ENCODE results near the gene MYO3B.

- TF ChIP-seq, protein P1, sequence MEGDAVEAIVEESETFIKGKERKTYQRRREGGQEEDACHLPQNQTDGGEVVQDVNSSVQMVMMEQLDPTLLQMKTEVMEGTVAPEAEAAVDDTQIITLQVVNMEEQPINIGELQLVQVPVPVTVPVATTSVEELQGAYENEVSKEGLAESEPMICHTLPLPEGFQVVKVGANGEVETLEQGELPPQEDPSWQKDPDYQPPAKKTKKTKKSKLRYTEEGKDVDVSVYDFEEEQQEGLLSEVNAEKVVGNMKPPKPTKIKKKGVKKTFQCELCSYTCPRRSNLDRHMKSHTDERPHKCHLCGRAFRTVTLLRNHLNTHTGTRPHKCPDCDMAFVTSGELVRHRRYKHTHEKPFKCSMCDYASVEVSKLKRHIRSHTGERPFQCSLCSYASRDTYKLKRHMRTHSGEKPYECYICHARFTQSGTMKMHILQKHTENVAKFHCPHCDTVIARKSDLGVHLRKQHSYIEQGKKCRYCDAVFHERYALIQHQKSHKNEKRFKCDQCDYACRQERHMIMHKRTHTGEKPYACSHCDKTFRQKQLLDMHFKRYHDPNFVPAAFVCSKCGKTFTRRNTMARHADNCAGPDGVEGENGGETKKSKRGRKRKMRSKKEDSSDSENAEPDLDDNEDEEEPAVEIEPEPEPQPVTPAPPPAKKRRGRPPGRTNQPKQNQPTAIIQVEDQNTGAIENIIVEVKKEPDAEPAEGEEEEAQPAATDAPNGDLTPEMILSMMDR (IDR thresholded peaks at IDR 0.05), result no peak
- TF ChIP-seq POLR2AphosphoS5 (IDR thresholded peaks at IDR 0.05), result no peak
Observed at GRCh38 chr2:170185319-170185718, 7.4 kb downstream of the MYO3B start.

All from prostate gland (tissue), 2 donors.